Liver (tissue), 9 donors: ENCODE results near the gene HSD11B1L. TPM values are rescaled to one million over a fixed set of nuclear protein-coding genes. Genes with fewer than 3 reads are reported as not detected.
A peak's percentile ranks its signal among the peaks of the same experiment; 100 is the strongest.

Experiments
- DNase-seq: peaks from one replicate; pipeline ENCODE4 v3.0.0-alpha.2; 2017; ENCODE audit warnings: low spot score
- H3K27ac ChIP-seq, 2 donors: one replicate each; pipeline ENCODE4 v1.7.0; 2013; ENCODE audit warnings: inconsistent platforms in 2 of 2, low read length in 2 of 2, control low read depth in 1 of 2, low read depth in 1 of 2, mild to moderate bottlenecking in 1 of 2
- H3K27me3 ChIP-seq, 4 donors: one replicate each; pipeline versions ENCODE4 v1.6.1 to v1.7.0; 2013; ENCODE audit warnings: low read length in 3 of 4, inconsistent platforms in 1 of 4, mild to moderate bottlenecking in 1 of 4, moderate library complexity in 1 of 4; ENCODE audit not compliant: control insufficient read depth in 4 of 4, insufficient read depth in 4 of 4
- H3K36me3 ChIP-seq, 4 donors: one replicate each; pipeline versions ENCODE4 v1.6.1 to v1.7.0; 2013; ENCODE audit warnings: low read length in 3 of 4, mild to moderate bottlenecking in 3 of 4, low read depth in 1 of 4, moderate library complexity in 1 of 4; ENCODE audit not compliant: control insufficient read depth in 4 of 4, insufficient read depth in 3 of 4
- H3K4me1 ChIP-seq, 4 donors: one replicate each; pipeline versions ENCODE4 v1.6.1 to v1.7.0; 2013; ENCODE audit warnings: low read length in 3 of 4, mild to moderate bottlenecking in 3 of 4, moderate library complexity in 1 of 4; ENCODE audit not compliant: control insufficient read depth in 4 of 4, insufficient read depth in 4 of 4
- H3K4me3 ChIP-seq, 3 donors: one replicate each; pipeline versions ENCODE4 v1.6.1 to v1.7.0; 2013; ENCODE audit warnings: low read length in 3 of 3, control low read depth in 1 of 3, low read depth in 1 of 3, mild to moderate bottlenecking in 1 of 3
- H3K9ac ChIP-seq, 2 donors: one replicate each; pipeline ENCODE4 v1.7.0; 2013; ENCODE audit warnings: low read length in 2 of 2, mild to moderate bottlenecking in 2 of 2, moderate library complexity in 2 of 2, control low read depth in 1 of 2, low read depth in 1 of 2
- H3K9me3 ChIP-seq, 4 donors: one replicate each; pipeline versions ENCODE4 v1.6.1 to v1.7.0; 2013; ENCODE audit warnings: low read length in 3 of 4; ENCODE audit not compliant: control insufficient read depth in 4 of 4
- ATF3 ChIP-seq: IDR thresholded peaks from 2 replicates; pipeline ENCODE4 v1.6.1; 2016; ENCODE audit warnings: antibody characterized with exemption
- CTCF ChIP-seq: fragments of 150-350 bp; IDR thresholded peaks from 2 replicates; pipeline ENCODE4 v1.5.1; 2017; ENCODE audit warnings: improper control_type of control experiment, low read depth, low read length; ENCODE audit not compliant: missing input control
- FOXA1 ChIP-seq: IDR thresholded peaks from 2 replicates; pipeline ENCODE4 v1.6.1; 2016; ENCODE audit warnings: antibody characterized with exemption
- FOXA2 ChIP-seq: IDR thresholded peaks from 2 replicates; pipeline ENCODE4 v1.6.1; 2016; ENCODE audit warnings: antibody characterized with exemption
- GABPA ChIP-seq, 2 donors: IDR thresholded peaks in 1 of 2; conservative IDR thresholded peaks in 1 of 2; 2 replicates each; pipeline ENCODE4 v1.6.1; 2016; ENCODE audit warnings: antibody characterized with exemption in 2 of 2, mild to moderate bottlenecking in 1 of 2, moderate library complexity in 1 of 2
- HNF4G ChIP-seq: IDR thresholded peaks from 2 replicates; pipeline ENCODE4 v1.6.1; 2016; ENCODE audit warnings: antibody characterized with exemption
- JUND ChIP-seq, 2 donors: IDR thresholded peaks; 2 replicates each; pipeline ENCODE4 v1.6.1; 2016; ENCODE audit warnings: antibody characterized with exemption in 2 of 2
- MAX ChIP-seq: IDR thresholded peaks from 2 replicates; pipeline ENCODE4 v1.6.1; 2016; ENCODE audit warnings: antibody characterized with exemption
- RAD21 ChIP-seq, 2 donors: IDR thresholded peaks; 2 replicates each; pipeline ENCODE4 v1.6.1; 2016; ENCODE audit warnings: antibody characterized with exemption in 2 of 2, mild to moderate bottlenecking in 2 of 2
- REST ChIP-seq: IDR thresholded peaks from 2 replicates; pipeline ENCODE4 v1.6.1; 2016; ENCODE audit warnings: antibody characterized with exemption, mild to moderate bottlenecking
- RXRA ChIP-seq, 2 donors: IDR thresholded peaks; 2 replicates each; pipeline ENCODE4 v1.6.1; 2017 to 2018; ENCODE audit warnings: antibody characterized with exemption in 2 of 2, mild to moderate bottlenecking in 1 of 2
- SP1 ChIP-seq: IDR thresholded peaks from 2 replicates; pipeline ENCODE4 v1.6.1; 2018; ENCODE audit warnings: antibody characterized with exemption, mild to moderate bottlenecking
- YY1 ChIP-seq: IDR thresholded peaks from 2 replicates; pipeline ENCODE4 v1.6.1; 2016; ENCODE audit warnings: antibody characterized with exemption, mild to moderate bottlenecking
- ZBTB33 ChIP-seq: IDR thresholded peaks from 2 replicates; pipeline ENCODE4 v1.6.1; 2016; ENCODE audit warnings: antibody characterized with exemption
- WGBS: extraction: QIAGEN DNeasy Blood & Tissue Kit; methylation state at CpG from one replicate; pipeline ENCODE4 v1.1.7; 2013; 5-methylcytosine and 5-hydroxymethylcytosine counted together
- polyA plus RNA-seq, 2 donors: library from polyadenylated mRNA; stranded (reverse) in 1 of 2; unstranded in 1 of 2; fragments of 200-250 nt in 1 of 2; fragments of >200 nt in 1 of 2; fragmentation: Nextera tagmentation in 1 of 2; extraction: Ambion mirVana in 1 of 2; gene quantifications; one replicate each; pipeline versions ENCODE4 v1.2.1 to v1.2.3, GENCODE V29; 2013 to 2015
- total RNA-seq, 2 donors: library from RNA; depleted of rRNA; stranded (reverse); fragments of >200 nt; gene quantifications; one replicate each; pipeline ENCODE4 v1.2.3, GENCODE V29; 2014
- donor health status: healthy.
- donor health status: healthy.
- donor health status: healthy.
- donor health status: healthy.
- donor health status: healthy.

The HSD11B1L gene
- total and polyA plus RNA-seq, 4 donors = 1.3 to 2.5 (median 1.9) TPM

- no peak overlapping the region for H3K27ac ChIP-seq
- no peak for DNase-seq
Measured at GRCh38 chr19:5655412-5655811, 25.4 kb upstream of the HSD11B1L start.

GRCh38 chr19:5661483-5661882 lies 19.3 kb upstream of the HSD11B1L start:
- Histone ChIP-seq H3K4me3 (no peak overlapping the region), H3K27me3 (no peaks in the 10 kb centered on the region), H3K9me3 (no peaks in the 10 kb centered on the region), H3K9ac (no peak overlapping the region), H3K27ac (no peak overlapping the region), H3K4me1 (peaks cover 2 to 21% (median 13%) of the 10 kb centered on the region in 4 donors), H3K36me3 (peaks cover 22 to 82% (median 58%) of the 10 kb centered on the region in 4 donors)
- TF ChIP-seq FOXA1 (no peak), RXRA (IDR thresholded peaks at IDR 0.05) (no peak), SP1 (no peak), HNF4G (no peak), GABPA (IDR thresholded peaks at IDR 0.05 in 1 of 2, conservative IDR thresholded peaks at IDR 0.05 in 1 of 2) (no peak), RAD21 (IDR thresholded peaks at IDR 0.05) (no peak), REST (no peak)
- 98% methylated on average over 42 of the region's 42 CpGs for WGBS
- no peak for DNase-seq

More at GRCh38 chr19:5655412-5655811, 25.4 kb upstream of the HSD11B1L start:
- Histone ChIP-seq H3K4me3 (no peak overlapping the region), H3K9me3 (no peaks in the 10 kb centered on the region), H3K36me3 (peaks cover 21 to 77% (median 61%) of the 10 kb centered on the region in 4 donors), H3K9ac (no peak overlapping the region), H3K4me1 (no peaks in the 10 kb centered on the region), H3K27me3 (no peaks in the 10 kb centered on the region)
- 90% methylated on average over 5 of the region's 5 CpGs for WGBS
- TF ChIP-seq FOXA2 (no peak), ATF3 (no peak), MAX (no peak), RAD21 (IDR thresholded peaks at IDR 0.05) (no peak), CTCF (no peak), YY1 (no peak)

GRCh38 chr19:5663904-5664303 lies 16.9 kb upstream of the HSD11B1L start:
- no peak overlapping the region for H3K4me3 ChIP-seq
- DNase-seq = no peak
- no peaks in the 10 kb centered on the region for H3K27me3 ChIP-seq
- peaks cover 32 to 89% (median 58%) of the 10 kb centered on the region in 4 donors for H3K36me3 ChIP-seq
- no peak overlapping the region for H3K9ac ChIP-seq
- H3K4me1 ChIP-seq = peaks cover 2 to 21% (median 13%) of the 10 kb centered on the region in 4 donors
- H3K27ac ChIP-seq = peak overlapping the region; percentile 32 to 64
- 96% methylated on average over 17 of the region's 17 CpGs for WGBS
- H3K9me3 ChIP-seq = no peaks in the 10 kb centered on the region
- no peak for TF ChIP-seq JUND (IDR thresholded peaks at IDR 0.05)
- no peak for TF ChIP-seq RAD21 (IDR thresholded peaks at IDR 0.05)
- TF ChIP-seq HNF4G = no peak
- no peak for TF ChIP-seq FOXA2
- TF ChIP-seq ZBTB33 = no peak
- no peak for TF ChIP-seq REST
- TF ChIP-seq MAX = no peak
- TF ChIP-seq RXRA (IDR thresholded peaks at IDR 0.05) = no peak
